HEK293 (cell line): ENCODE data around the gene FRYL.

ENCODE experiments used
- CTCF ChIA-PET: fragments of 350-600 bp; formaldehyde crosslinking; extraction: SDS; loops from one replicate; lab custom pipeline; 2021; ENCODE audit warnings: antibody characterized with exemption; lab: Yijun Ruan, JAX
- POLR2A ChIA-PET: fragments of 300-600 bp; formaldehyde crosslinking; extraction: SDS; loops from one replicate; lab custom pipeline; 2020; ENCODE audit warnings: antibody characterized with exemption, inconsistent platforms; lab: Yijun Ruan, JAX
- H3K27ac ChIP-seq: fragments of 200-500 bp; sonication (Bioruptor generic); 2 replicates; pipeline ENCODE4 v1.5.1; 2014; ENCODE audit warnings: low read depth, low read length, control low read depth, inconsistent platforms; ENCODE audit errors: extremely low read depth
- H3K36me3 ChIP-seq, 2 experiments: fragments of 200-500 bp in 1 of 2; sonication (Bioruptor generic) in 1 of 2; 1 replicate in 1 of 2; 2 replicates in 1 of 2; pipeline ENCODE4 v1.5.1; 2014 to 2017; ENCODE audit warnings: inconsistent platforms in 2 of 2, low read length in 2 of 2; ENCODE audit not compliant: control insufficient read depth in 2 of 2, insufficient read depth in 1 of 2
- H3K4me1 ChIP-seq: fragments of 200-500 bp; sonication (Bioruptor generic); 2 replicates; pipeline ENCODE4 v1.5.1; 2014; ENCODE audit warnings: mild to moderate bottlenecking, low read length, inconsistent platforms; ENCODE audit not compliant: control insufficient read depth, insufficient read depth
- H3K4me3 ChIP-seq: 2 replicates; pipeline ENCODE4 v1.5.1; 2011; ENCODE audit warnings: low read depth, mild to moderate bottlenecking, control low read depth, low read length, moderate library complexity
- H3K9me3 ChIP-seq: fragments of 200-500 bp; sonication (Bioruptor generic); 2 replicates; pipeline ENCODE4 v1.5.1; 2014; ENCODE audit warnings: low read depth, low read length, inconsistent platforms; ENCODE audit not compliant: control insufficient read depth, insufficient read depth
- EGR2 ChIP-seq: fragments of 450-650 bp; formaldehyde crosslinking; IDR thresholded peaks from 2 replicates; pipeline ENCODE4 v1.5.1; 2016; ENCODE audit warnings: low read depth, missing biosample characterization, missing genetic modification characterization
- GLI4 ChIP-seq: fragments of 450-650 bp; formaldehyde crosslinking; IDR thresholded peaks from 2 replicates; pipeline ENCODE4 v1.5.1; 2016; ENCODE audit warnings: missing biosample characterization, missing genetic modification characterization
- TRIM28 ChIP-seq: IDR thresholded peaks from 2 replicates; pipeline ENCODE4 v1.6.1; 2011; ENCODE audit warnings: low read length, control low read depth, borderline replicate concordance
- WT1 ChIP-seq: fragments of 450-650 bp; formaldehyde crosslinking; IDR thresholded peaks from 2 replicates; pipeline ENCODE4 v1.5.1; 2016; ENCODE audit warnings: missing biosample characterization, missing genetic modification characterization
- ZBTB21 ChIP-seq: fragments of 450-650 bp; formaldehyde crosslinking; IDR thresholded peaks from 2 replicates; pipeline ENCODE4 v1.5.1; 2017; ENCODE audit warnings: missing biosample characterization, missing genetic modification characterization
- ZBTB26 ChIP-seq: fragments of 450-650 bp; formaldehyde crosslinking; optimal IDR thresholded peaks from 2 replicates; pipeline ENCODE3; 2016; ENCODE audit warnings: missing biosample characterization, mild to moderate bottlenecking, missing genetic modification characterization
- ZBTB7A ChIP-seq: fragments of 450-650 bp; formaldehyde crosslinking; IDR thresholded peaks from 2 replicates; pipeline ENCODE4 v1.5.1; 2016; ENCODE audit warnings: low read depth, missing biosample characterization, missing genetic modification characterization
- ZEB2 ChIP-seq: fragments of 450-650 bp; formaldehyde crosslinking; IDR thresholded peaks from 2 replicates; pipeline ENCODE4 v1.5.1; 2016; ENCODE audit warnings: missing biosample characterization, missing genetic modification characterization
- ZNF174 ChIP-seq: fragments of 450-650 bp; formaldehyde crosslinking; IDR thresholded peaks from 2 replicates; pipeline ENCODE4 v1.5.0; 2017; ENCODE audit warnings: missing biosample characterization, mild to moderate bottlenecking, missing genetic modification characterization
- ZNF184 ChIP-seq: fragments of 450-650 bp; IDR thresholded peaks from 2 replicates; pipeline ENCODE4 v1.5.1; 2018; ENCODE audit warnings: missing biosample characterization, mild to moderate bottlenecking, missing genetic modification characterization
- ZNF274 ChIP-seq, 2 experiments: fragments of 200-500 bp in 1 of 2; fragments of 450-650 bp in 1 of 2; sonication (Bioruptor generic) in 1 of 2; formaldehyde crosslinking in 1 of 2; IDR thresholded peaks; 2 replicates each; pipeline versions ENCODE4 v1.5.1 to v1.6.1; 2014 to 2016; ENCODE audit warnings: borderline replicate concordance in 1 of 2, inconsistent platforms in 1 of 2, low read length in 1 of 2, missing biosample characterization in 1 of 2, missing genetic modification characterization in 1 of 2
- ZNF292 ChIP-seq: fragments of 450-650 bp; formaldehyde crosslinking; IDR thresholded peaks from 2 replicates; pipeline ENCODE4 v1.5.1; 2016; ENCODE audit warnings: low read depth, missing biosample characterization, missing genetic modification characterization, borderline replicate concordance
- ZNF335 ChIP-seq: fragments of 450-650 bp; formaldehyde crosslinking; conservative IDR thresholded peaks from 2 replicates; pipeline ENCODE4 v1.5.1; 2016; ENCODE audit warnings: missing biosample characterization, missing genetic modification characterization
- ZNF391 ChIP-seq: fragments of 450-650 bp; formaldehyde crosslinking; IDR thresholded peaks from 2 replicates; pipeline ENCODE4 v1.5.1; 2016; ENCODE audit warnings: low read depth, missing biosample characterization, missing genetic modification characterization, borderline replicate concordance
- ZNF426 ChIP-seq: fragments of 450-650 bp; formaldehyde crosslinking; IDR thresholded peaks from 2 replicates; pipeline ENCODE4 v1.5.1; 2017; ENCODE audit warnings: missing biosample characterization, missing genetic modification characterization, mild to moderate bottlenecking, inconsistent platforms, moderate library complexity
- ZNF777 ChIP-seq: fragments of 450-650 bp; formaldehyde crosslinking; IDR thresholded peaks from 2 replicates; pipeline ENCODE4 v1.5.1; 2017; ENCODE audit warnings: missing biosample characterization, missing genetic modification characterization, borderline replicate concordance
- ZSCAN5A ChIP-seq: fragments of 450-650 bp; formaldehyde crosslinking; IDR thresholded peaks from 2 replicates; pipeline ENCODE4 v1.5.1; 2016; ENCODE audit warnings: missing biosample characterization, missing genetic modification characterization
- TF ChIP-seq, protein P1 (sequence below): fragments of 450-650 bp; formaldehyde crosslinking; IDR thresholded peaks from 2 replicates; pipeline ENCODE4 v1.5.1; 2017; ENCODE audit warnings: missing biosample characterization, missing genetic modification characterization
- TF ChIP-seq, protein P2 (sequence below): fragments of 450-650 bp; formaldehyde crosslinking; IDR thresholded peaks from 2 replicates; pipeline ENCODE4 v1.5.1; 2017; ENCODE audit warnings: missing biosample characterization, missing genetic modification characterization
- TF ChIP-seq, protein P3 (sequence below): sonication (generic); formaldehyde crosslinking; IDR thresholded peaks from 2 replicates; pipeline ENCODE4 v1.8.1; 2022; ENCODE audit warnings: mild to moderate bottlenecking, moderate library complexity, missing genetic modification reagents

FRYL gene

GRCh38 chr4:48755281-48755680 lies 24.8 kb downstream of the FRYL start (continued):
- TF ChIP-seq ZNF274 (IDR thresholded peaks at IDR 0.05; ENCODE audit: low read length), result no peak
- no peak for TF ChIP-seq ZNF274 (tag by site-specific recombination; IDR thresholded peaks at IDR 0.05; ENCODE audit: borderline replicate concordance)

DNA sequence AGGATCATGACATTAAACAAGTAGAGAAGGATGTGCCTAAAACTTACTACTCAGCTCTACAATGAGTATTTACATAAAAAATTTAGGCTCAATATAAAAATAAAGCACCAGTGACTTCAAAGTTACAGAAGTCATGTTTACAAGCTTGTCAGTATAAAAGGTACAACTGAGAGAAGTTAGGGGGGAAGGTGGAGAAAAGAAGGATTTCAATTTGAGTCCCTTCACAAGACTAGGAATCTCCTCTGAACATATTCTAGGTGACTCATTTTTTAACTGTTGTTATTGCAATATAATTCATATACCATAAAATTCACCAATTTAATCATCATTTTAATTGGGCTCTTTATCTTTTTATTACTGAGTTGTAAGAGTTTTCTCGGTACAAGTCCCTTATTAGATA lies 26.9 kb downstream of the FRYL start:
- Histone ChIP-seq H3K4me3 (no peak overlapping the region), H3K36me3 (no peaks in the 10 kb centered on the region), H3K9me3 (no peaks in the 10 kb centered on the region), H3K27ac (no peak overlapping the region), H3K4me1 (no peaks in the 10 kb centered on the region)
- ChIA-PET POLR2A (no interaction called here), CTCF (no interaction called here)
- TF ChIP-seq ZBTB21 (tag by site-specific recombination) (no peak), ZSCAN5A (tag by site-specific recombination) (no peak), ZNF777 (tag by site-specific recombination) (no peak)
- TF ChIP-seq, protein P1, sequence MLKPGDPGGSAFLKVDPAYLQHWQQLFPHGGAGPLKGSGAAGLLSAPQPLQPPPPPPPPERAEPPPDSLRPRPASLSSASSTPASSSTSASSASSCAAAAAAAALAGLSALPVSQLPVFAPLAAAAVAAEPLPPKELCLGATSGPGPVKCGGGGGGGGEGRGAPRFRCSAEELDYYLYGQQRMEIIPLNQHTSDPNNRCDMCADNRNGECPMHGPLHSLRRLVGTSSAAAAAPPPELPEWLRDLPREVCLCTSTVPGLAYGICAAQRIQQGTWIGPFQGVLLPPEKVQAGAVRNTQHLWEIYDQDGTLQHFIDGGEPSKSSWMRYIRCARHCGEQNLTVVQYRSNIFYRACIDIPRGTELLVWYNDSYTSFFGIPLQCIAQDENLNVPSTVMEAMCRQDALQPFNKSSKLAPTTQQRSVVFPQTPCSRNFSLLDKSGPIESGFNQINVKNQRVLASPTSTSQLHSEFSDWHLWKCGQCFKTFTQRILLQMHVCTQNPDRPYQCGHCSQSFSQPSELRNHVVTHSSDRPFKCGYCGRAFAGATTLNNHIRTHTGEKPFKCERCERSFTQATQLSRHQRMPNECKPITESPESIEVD (tag by site-specific recombination), result 0 out of 2 replicates have a peak, but pooled peaks have one; percentile 7

DNA sequence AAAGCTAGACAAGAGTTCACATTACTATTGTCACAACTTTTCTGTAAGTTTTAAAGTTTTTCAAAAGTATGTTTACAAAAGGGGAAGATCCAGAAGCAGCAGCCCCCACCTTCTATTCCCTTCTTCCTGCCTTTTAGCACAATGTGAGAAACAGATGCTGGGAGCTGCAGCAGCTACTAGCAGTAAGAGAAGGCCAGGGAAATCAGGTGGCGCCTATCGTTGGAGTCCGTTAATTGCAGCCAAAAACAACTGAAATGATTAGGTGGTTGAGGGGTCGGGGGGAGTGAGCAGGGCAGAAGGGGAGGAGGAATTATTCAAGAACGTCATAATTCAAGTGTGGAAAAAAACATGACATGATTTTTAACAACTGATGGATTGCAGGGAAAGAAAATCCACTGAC lies 27.4 kb downstream of the FRYL start:
- Histone ChIP-seq H3K36me3 (no peaks in the 10 kb centered on the region), H3K9me3 (no peaks in the 10 kb centered on the region), H3K27ac (no peak overlapping the region)
- POLR2A ChIA-PET, result no interaction called here
- TF ChIP-seq ZBTB7A (tag by site-specific recombination) (no peak), TRIM28 (peak; percentile 58; the same call in 1 of the 2 replicates)
- TF ChIP-seq, all 188 proteins: peak for 1
- Histone ChIP-seq H3K4me1 (no peaks in the 10 kb centered on the region), H3K4me3 (no peak overlapping the region)
- CTCF ChIA-PET, result no interaction called here

- H3K9me3 ChIP-seq, result no peaks in the 10 kb centered on the region
- ChIA-PET CTCF (interaction anchor here (0.6 kb wide), 1 partner anchor 409 kb away, joined by 3 read pairs; no protein-coding TSS in a partner anchor), POLR2A (no interaction called here)
- H3K4me3 ChIP-seq, result no peak overlapping the region
- no peaks in the 10 kb centered on the region for H3K36me3 ChIP-seq
- TF ChIP-seq ZNF184 (tag by site-specific recombination) (no peak), GLI4 (tag by site-specific recombination) (no peak), WT1 (tag by site-specific recombination) (no peak), ZNF292 (tag by site-specific recombination) (no peak), ZNF174 (tag by site-specific recombination) (no peak), ZEB2 (tag by site-specific recombination) (no peak), ZBTB26 (no peak), ZNF335 (tag by site-specific recombination) (no peak), ZNF391 (tag by site-specific recombination) (no peak), ZNF426 (tag by site-specific recombination) (no peak), EGR2 (tag by site-specific recombination) (no peak)
- TF ChIP-seq, protein P2, sequence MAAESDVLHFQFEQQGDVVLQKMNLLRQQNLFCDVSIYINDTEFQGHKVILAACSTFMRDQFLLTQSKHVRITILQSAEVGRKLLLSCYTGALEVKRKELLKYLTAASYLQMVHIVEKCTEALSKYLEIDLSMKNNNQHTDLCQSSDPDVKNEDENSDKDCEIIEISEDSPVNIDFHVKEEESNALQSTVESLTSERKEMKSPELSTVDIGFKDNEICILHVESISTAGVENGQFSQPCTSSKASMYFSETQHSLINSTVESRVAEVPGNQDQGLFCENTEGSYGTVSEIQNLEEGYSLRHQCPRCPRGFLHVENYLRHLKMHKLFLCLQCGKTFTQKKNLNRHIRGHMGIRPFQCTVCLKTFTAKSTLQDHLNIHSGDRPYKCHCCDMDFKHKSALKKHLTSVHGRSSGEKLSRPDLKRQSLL, result no peak
- TF ChIP-seq, protein P3, sequence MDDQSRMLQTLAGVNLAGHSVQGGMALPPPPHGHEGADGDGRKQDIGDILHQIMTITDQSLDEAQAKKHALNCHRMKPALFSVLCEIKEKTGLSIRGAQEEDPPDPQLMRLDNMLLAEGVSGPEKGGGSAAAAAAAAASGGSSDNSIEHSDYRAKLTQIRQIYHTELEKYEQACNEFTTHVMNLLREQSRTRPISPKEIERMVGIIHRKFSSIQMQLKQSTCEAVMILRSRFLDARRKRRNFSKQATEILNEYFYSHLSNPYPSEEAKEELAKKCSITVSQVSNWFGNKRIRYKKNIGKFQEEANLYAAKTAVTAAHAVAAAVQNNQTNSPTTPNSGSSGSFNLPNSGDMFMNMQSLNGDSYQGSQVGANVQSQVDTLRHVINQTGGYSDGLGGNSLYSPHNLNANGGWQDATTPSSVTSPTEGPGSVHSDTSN (CRISPR knock-in tag), result no peak
- no peaks in the 10 kb centered on the region for H3K4me1 ChIP-seq
- H3K27ac ChIP-seq, result no peak overlapping the region
Measured at GRCh38 chr4:48752246-48752645, 27.8 kb downstream of the FRYL start.
